CD4-positive, alpha-beta T cell treated with Interleukin-2 at 100 ng/mL for 4 hours (primary cell): ENCODE measurements around the gene ZNF790.
A peak's percentile ranks its signal among the peaks of the same experiment; 100 is the strongest.

Source experiments
- DNase-seq: peaks from one replicate; pipeline ENCODE4 v3.0.0-alpha.2; 2020; ENCODE audit warnings: low spot score

ZNF790 gene

DNA sequence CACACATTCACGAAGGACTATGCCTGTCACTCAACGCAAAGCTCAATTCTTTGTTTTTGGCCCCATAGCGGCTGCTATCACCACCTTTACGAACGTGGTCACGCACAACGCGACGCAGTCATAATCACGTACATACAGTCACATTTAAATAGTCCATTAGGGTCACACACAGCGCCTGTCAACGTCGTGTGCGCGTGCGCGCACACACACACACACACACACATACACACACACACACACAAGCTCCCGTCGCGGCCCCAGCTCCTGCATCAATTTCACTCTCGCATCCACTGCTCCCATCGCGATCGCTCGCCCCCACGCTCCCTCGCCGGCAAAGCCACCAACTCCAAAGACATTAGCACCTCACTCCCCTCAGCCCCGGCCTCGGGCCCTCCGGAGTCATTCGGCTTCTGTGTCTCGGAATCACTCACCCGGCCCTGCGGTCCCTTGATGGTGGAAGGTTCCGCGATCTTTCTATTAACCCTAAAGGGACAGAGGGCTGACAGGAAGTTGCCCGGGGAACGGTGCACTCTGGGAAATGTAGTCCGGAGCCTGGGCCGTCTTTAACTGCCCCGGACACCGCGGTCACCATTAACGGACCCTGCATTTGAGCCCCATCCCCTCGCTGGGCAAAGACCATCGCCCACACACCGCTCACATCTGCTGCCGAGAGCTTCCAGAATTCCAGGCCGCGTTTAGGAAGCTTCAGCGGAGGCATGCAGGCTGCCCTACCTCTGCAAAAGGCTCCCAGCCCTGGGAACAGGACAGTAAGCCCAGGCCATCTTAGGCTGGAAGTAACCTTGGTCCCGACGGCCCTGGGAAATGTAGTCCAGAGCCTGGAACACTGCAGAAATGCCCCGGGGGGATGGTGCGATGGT lies at the start of gene ZNF790:
Gene ZNF790 (minus strand): TSS at position 482 of the 878 bp plus-strand sequence. CDS start 12,768 bp downstream, outside the sequence.
- peak; percentile 86 for DNase-seq

DNA sequence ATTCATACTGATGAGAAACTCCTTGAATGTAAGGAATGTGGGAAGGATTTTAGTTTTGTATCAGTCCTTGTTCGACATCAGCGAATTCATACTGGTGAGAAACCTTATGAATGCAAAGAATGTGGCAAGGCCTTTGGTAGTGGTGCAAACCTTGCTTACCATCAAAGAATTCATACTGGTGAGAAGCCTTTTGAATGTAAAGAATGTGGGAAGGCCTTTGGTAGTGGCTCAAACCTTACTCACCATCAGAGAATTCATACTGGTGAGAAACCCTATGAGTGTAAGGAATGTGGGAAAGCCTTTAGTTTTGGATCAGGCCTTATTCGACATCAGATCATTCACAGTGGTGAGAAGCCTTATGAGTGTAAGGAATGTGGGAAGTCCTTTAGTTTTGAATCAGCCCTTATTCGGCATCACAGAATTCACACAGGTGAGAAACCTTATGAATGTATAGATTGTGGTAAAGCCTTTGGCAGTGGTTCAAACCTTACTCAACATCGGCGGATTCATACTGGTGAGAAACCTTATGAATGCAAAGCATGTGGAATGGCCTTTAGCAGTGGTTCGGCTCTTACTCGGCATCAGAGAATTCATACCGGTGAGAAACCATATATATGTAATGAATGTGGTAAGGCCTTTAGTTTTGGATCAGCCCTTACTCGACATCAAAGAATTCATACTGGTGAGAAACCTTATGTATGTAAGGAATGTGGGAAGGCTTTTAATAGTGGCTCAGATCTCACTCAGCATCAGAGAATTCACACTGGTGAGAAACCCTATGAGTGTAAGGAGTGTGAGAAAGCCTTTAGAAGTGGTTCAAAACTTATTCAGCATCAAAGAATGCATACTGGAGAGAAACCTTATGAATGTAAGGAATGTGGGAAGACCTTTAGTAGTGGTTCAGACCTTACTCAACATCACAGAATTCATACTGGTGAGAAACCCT lies 39.1 kb upstream of the ZNF790 start:
- no peak for DNase-seq

DNA sequence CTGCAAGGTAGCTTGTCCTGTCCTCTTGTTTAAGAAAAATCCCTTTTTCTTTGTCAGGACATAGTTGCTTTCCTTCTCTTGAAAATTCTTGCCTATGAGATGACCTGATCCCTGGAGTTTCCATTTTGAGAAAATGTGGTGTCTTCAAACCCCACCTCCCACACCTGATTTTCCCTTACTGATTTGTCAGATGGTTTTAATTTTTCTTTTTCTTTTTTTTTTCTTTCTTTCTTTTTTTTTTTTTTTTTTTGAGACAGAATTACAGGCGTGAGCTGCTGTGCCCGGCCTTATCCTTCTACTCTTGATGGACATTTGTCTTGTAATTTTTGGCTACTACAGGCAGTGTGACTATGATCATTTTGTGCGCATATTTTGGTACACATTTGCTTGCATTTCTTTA lies 13.7 kb upstream of the ZNF790 start:
- DNase-seq: no peak

DNA sequence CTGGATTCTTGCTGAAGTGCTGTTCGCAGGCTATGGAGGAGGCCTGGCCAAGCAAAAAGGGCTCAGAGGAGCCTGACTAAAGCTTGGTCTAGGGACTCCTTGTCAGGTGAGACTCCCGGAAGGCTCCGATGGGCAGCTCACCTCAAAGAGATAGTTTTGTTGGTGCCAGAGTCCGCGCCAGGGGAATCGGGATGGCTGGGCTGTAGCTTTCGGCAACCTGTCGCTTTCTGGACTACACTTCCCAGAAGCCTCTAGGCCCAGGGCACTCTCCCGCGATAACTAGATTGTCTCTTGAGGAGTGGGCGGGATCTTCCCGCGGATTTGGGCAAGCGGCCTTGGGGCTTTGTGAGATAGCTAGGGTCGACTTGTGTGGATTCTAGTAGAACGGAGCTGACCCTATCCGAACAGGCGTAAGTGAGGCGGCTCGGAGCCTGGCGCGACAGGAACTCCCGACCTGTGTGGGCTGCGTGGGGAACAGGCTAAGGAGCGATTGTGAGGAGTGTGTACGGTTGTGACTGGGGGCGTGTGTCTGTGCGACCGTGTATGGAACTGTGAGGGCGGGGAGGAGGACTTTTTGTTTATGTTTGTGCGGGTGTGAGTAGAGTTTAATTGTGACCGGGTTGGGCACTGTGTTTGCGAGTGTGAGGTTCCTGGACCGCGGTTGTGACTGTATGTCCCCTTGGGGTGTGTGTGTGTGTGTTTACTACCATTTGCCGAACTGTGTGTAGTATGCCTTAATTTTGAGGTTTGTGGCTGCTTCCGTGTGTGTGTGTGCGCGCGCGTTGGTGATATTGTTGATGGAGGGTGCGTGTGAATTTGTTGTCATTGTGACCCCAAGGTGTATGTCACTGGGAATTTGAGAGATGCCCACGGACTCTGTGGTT lies 12.6 kb upstream of the ZNF790 start, which contains the start of gene ZNF345:
Gene ZNF345 (plus strand): TSS at position 318 of the 884 bp plus-strand sequence. CDS start 25,955 bp downstream, outside the sequence.
- peak; percentile 91 for DNase-seq

DNA sequence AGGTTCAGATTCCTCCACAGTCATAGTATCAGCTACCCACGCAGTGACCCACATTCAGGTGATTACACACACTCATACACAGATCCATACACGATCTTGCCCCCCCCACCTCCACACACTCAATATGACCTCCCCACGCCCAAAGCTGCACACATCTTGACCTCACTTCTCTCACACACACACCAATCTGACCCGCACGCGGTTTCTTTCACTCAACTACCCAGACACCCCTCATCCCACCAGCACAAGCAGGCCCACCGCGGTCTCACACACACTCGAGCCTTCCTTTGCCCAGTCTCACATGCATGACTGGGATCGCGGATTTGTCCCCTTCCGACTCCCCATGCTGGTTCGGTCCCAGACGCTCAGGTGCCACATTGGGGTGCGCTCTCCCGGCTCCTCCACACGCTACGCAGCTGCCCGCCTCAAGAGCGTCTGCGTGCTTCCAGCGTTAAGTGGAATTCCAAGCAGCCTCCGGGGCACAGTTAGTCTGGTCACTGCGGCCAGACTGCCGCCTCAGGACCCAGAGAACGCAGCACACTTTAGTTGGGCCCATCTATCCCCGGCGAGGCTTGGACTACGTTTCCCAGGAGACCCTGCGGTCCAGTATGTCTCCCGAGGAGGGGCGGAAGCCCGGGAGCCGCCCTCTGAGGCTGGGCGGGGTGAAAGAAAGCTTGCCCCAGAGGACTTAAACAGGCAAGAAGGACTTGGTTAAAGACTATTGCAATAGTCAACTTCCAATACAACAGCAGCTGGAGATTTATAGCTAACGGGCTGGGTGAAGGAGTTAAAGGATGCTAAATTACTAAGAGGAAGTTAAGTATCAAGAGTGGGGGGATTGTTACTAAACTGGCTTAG lies 11.7 kb upstream of the ZNF790 start:
- DNase-seq: peak; percentile 89

DNA sequence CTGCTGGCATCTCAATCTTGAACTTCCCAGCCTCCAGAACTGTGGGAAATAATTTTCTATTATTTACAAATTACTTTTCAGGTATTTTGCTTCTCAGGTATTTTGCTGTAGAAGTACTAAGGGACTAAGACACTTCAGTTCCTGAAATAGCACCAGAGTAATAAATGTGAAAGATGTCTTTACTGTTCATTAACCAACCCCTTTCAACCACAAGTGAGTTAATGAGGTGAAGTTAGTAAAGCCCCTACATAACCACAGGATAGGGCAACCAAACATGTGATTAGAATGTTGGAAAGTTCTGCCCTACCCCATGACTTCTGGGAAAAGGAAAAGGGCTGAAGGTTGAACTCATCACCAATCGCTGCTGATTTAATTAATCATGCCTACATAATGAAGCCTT lies 9.8 kb upstream of the ZNF790 start:
- no peak for DNase-seq

DNA sequence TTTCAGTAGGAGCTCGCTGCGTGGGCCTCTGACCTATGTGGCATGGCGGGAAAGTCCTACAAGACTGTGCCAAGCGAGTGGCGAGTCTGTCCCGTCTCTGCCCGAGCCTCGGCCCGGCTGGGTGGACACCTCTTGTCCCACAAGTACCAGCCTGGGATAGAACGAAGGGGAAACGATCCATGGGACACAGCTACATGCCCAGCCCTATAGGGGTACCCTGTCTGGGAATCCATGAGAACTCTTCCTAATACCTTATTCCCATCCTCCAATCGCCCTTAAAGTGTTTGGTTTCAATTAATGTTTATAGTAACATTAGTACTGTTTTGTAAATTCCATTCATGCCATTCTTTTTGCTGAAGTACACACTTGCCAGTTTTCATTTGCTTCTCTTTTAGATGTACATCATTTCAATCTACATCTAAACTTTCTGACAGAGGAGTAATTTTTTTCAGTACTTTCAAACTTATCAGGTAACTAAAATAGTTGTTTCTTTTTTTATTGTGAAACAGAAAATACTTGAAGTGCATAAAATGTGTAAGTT lies 667 bp upstream of the ZNF790 start:
- no peak for DNase-seq

DNA sequence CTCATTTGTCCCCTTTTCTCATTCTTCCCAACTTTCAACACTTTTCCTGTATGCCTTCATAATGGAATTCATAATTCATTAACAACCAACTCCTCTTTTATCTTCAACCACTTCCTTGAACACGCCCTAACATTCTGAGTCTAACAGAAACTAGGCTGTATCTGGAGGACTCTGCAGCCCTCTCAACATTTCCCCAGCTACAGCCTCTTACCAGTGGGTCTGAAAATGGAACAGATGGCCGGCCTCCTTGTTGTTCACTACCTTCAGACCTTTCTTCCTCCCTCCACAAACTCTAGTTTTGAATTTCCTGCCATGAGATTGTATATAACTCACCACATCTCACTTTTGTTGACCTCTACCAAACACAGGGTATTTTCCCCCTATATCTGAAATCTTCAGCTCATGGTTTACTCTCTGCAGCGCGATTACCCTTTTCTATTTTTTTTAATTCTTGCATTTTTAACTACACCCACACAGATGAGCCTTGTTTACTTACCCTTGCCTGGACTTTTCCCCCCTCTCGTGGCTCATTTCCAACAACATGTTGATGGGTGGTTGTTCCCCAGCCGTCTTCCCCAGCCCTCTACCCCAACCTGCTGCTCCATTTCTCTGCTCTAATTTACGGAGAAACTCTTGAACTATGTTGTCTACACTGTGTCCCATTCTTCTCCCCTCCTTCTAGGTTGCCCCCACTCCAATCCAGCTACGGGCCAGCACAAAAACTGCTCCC lies 846 bp downstream of the ZNF790 start:
- no peak for DNase-seq

DNA sequence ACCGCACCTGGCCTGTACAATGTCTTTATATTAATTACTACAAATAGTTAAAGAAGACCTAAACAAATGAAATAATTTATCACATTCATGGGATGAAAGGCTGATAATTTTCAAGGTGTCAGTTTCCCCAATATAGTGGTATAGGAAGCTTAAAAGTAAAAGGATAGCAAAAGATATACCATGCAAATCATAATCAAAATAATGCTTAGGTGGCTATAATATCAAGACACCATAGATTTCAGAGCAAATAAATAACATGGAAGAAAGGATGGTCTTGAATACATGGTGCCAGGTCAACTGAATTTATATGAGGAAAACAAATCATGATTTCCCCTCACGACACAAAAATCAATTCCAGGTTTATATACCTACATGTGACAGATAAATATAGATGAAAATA lies 4.8 kb downstream of the ZNF790 start:
- DNase-seq: no peak

DNA sequence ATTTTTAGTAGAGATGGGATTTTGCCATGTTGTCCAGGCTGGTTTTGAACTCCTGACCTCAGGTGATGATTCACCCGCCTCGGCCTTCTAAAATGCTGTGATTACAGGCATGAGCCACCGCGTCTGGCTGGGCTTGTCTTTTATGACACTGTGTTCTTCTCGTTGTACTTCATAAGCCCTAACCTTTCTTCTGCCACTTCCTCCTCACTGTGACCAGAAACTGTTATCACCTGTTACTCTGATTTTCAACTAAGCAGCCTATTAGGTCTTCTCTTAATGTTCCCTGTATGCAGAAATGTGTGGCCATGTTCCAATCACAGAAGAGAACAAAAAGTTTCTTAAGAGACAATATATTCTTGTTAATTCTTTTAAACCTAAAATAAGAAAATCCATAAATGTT lies 16.4 kb downstream of the ZNF790 start:
- no peak for DNase-seq

DNA sequence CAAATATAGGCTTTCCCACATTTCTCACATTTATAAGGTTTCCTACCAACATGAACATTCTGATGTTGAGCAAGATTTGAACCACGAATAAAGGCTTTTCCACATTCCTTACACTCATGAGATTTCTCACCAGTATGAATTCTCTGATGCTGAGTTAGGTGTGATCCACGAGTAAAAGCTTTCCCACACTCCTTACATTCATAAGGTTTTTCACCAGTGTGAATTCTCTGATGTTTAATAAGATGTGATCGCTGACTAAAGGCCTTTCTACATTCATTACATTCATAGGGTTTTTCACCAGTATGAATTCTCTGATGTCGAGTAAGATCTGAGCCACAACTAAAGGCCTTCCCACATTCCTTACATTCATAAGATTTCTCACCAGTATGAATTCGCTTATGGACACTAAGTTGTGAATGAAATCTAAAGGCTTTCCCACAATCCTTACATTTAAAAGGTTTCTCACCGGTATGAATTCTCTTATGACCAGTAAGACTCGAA lies 19.0 kb downstream of the ZNF790 start:
- DNase-seq: no peak

DNA sequence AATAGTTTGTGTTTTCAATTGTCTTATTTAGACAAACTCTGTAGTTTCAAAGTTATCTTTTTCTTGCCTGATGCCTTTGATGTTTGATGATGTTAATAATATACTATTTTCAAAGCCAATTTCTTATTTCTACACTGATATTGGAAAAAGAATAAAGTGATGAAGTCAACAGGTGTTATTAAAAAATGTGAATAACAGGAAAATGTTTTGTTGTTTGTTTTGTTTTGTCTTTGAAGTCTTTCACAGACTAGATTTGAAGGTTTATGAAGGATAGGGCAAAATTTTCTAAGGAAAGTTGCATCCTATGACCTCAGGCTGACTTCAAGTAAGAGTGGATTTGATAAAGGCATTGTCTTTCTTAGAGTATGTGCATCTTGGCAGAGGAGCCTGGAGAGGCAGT lies 31.2 kb downstream of the ZNF790 start:
- no peak for DNase-seq

DNA sequence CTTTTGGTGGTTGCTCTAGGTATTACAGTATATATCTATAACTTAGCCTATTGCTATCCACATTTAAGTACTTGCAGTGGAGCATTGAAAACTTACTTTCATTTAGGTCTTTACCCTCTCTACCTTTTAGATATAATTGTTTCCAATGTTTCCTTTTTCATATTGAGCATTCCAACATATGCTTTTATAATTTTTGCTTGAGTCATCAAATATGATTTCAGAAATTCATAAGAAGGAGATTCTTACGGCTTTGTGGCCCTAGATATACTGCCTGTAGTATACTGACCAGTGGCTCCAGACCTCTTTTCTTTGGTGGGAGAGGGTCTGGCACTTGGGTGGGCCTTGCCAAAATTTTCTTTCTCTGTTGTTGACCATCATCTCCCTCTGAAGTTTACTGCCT lies 32.8 kb downstream of the ZNF790 start:
- DNase-seq: no peak

DNA sequence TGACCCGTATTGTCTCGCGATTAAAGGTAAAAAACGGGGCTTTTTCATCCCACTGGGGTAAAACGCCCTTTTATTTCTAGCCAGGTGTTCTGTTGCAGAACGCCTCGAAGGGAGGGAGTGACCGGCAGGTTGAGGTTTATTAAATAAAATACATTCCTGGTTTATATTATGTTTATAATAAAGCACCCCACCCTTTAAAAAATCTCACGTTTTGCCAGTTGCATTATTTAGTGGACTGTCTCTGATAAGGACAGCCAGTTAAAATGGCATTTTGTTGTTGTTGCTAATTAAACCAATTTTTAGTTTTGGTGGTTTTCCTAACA lies 40.4 kb downstream of the ZNF790 start:
- DNase-seq: no peak

DNA sequence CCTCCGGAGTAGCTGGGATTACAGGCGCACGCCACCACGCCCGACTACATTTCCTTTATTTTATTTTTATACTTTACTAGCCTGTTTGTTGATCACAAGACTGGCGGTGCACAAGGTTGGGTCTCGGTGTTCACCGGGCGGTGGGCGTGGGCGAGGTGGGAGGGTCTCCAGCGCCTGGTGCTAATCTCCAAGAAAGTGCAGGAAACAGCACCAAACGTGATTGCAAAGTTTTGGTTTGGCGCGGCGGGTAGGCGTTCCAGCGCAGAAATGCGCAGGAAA lies 41.5 kb downstream of the ZNF790 start:
- DNase-seq: no peak

DNA sequence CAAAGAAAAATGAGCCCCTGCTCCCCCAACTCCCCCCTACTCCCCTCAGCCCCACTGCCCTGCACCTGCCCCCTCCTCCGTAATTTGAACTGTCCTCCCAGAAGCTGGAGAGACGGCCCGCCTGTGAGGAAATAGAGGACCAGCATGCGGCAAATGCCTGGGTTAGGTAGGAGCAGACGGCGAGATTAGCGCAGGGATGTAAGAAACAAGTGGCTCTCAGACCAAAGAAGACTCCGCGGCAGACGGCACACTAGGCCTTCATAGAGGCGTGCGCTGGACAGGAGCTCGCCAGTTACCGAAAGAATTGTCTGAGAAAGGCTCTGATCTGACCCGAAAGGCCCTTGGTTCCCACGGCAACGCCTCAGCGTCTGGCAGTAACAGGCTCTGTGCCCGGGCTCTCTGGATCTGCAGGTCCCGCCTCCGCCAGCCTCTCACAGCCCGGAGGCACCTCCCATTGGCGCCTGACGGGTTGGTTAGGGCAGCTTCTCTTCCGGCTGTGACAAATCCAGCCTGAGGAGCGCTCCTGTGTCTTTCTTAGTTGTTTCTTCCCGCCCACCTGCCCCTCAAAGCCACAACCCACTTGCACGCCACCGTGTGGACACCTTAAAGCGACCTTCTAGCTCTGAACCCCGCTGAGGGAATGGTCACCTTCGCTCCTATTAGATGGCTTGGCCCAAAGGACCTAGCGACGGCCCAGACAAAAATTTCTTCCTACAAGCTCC lies 46.6 kb downstream of the ZNF790 start:
- peak; percentile 0 for DNase-seq

DNA sequence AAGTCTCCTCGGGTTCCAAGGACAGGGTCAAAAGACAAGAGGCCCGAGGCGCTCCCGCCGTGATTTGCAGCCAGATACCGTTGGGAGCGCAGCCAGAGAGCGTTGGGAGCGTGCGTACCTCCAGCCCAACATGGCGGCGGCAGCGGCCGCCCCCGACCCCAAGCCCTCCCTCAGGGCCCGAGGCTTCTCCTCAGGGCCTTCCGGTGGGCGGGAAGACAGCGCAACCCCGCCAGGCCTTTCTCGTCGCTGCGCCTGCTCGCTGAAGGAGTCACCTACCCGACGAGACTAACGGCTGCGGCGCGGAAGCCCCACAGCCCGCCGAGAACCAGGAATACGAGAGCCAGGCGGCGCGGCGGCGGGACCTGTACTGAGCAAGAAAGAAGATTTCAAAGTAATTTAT lies 62.4 kb downstream of the ZNF790 start:
- DNase-seq: no peak

DNA sequence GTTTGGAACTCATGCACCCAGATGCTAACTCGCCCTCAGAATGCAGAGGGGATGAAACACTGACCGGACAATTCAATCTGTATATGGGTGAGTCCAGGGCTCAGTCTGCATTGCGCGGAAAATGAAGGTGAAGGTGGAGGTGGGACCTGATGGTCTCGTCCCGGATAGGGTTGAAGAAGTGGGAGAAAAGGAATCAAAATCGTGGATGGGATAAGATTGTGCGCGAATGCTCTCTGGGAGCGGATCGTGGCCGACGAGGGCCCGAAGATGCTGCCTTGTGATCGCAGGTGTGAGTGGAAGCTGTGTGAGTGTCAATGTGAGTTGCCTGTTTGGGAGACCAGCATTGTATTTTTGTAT lies 65.0 kb downstream of the ZNF790 start:
- no peak for DNase-seq
